HepG2 (cell line): ENCODE data around the gene SUPT4H1. TPM values are rescaled to one million over a fixed set of nuclear protein-coding genes. Genes with fewer than 3 reads are reported as not detected.

ENCODE experiments used
- BRCA1 ChIP-seq: sonication (generic); formaldehyde crosslinking; IDR thresholded peaks from 2 replicates; pipeline ENCODE4 v1.4.0; 2020; ENCODE audit warnings: missing genetic modification reagents
- FOXO1 ChIP-seq: sonication (generic); formaldehyde crosslinking; IDR thresholded peaks from 2 replicates; pipeline ENCODE4 v1.4.0; 2020; ENCODE audit warnings: missing genetic modification reagents
- GATAD1 ChIP-seq: IDR thresholded peaks from 2 replicates; pipeline ENCODE4 v1.6.1; 2016; ENCODE audit warnings: missing genetic modification reagents, missing compliant biosample characterization
- HNRNPK ChIP-seq: fragments of 200-400 bp; formaldehyde crosslinking; IDR thresholded peaks from 2 replicates; pipeline ENCODE4 v1.6.1; 2018; ENCODE audit warnings: low read length, low read depth, moderate library complexity, mild to moderate bottlenecking; ENCODE audit not compliant: poor library complexity, severe bottlenecking
- PBX3 ChIP-seq: sonication (generic); formaldehyde crosslinking; IDR thresholded peaks from 2 replicates; pipeline ENCODE4 v1.8.1; 2023; ENCODE audit warnings: missing genetic modification reagents, inconsistent platforms, borderline replicate concordance
- PRDM10 ChIP-seq: sonication (generic); formaldehyde crosslinking; IDR thresholded peaks from 2 replicates; pipeline ENCODE4 v1.4.0; 2020; ENCODE audit warnings: low read depth, missing genetic modification reagents
- SMAD3 ChIP-seq: sonication (generic); formaldehyde crosslinking; IDR thresholded peaks from 2 replicates; pipeline ENCODE4 v1.4.0; 2020; ENCODE audit warnings: missing genetic modification reagents
- ZNF512B ChIP-seq: sonication (generic); formaldehyde crosslinking; IDR thresholded peaks from 2 replicates; pipeline ENCODE4 v1.5.1; 2020; ENCODE audit warnings: missing genetic modification reagents, mild to moderate bottlenecking, borderline replicate concordance
- ZNF704 ChIP-seq: sonication (generic); formaldehyde crosslinking; IDR thresholded peaks from 2 replicates; pipeline ENCODE4 v1.8.1; 2023; ENCODE audit warnings: mild to moderate bottlenecking, inconsistent platforms, moderate library complexity, missing genetic modification reagents, borderline replicate concordance
- polyA plus RNA-seq, 8 experiments: library from polyadenylated mRNA; depleted of rRNA in 3 of 8; stranded (reverse) in 7 of 8; unstranded in 1 of 8; fragments of >200 nt; fragmentation: Illumina TruSeq in 4 of 8; extraction: Trizol in 4 of 8; gene quantifications; 2 replicates each; pipeline versions ENCODE4 v1.2.1 to v1.2.3, GENCODE V29; 2011 to 2016; ENCODE audit warnings: low read depth in 4 of 8, missing spikeins in 1 of 8, mixed read lengths in 1 of 8; ENCODE audit not compliant: insufficient read depth in 1 of 8
- total RNA-seq, 5 experiments: library from RNA; depleted of rRNA; stranded (reverse); fragments of >200 nt; fragmentation: Illumina TruSeq; extraction: Trizol; gene quantifications; 2 replicates each; pipeline ENCODE4 v1.2.3, GENCODE V29; 2016; ENCODE audit warnings: low read depth in 1 of 5
- TF ChIP-seq, protein P1 (sequence below): sonication (generic); formaldehyde crosslinking; IDR thresholded peaks from 2 replicates; pipeline ENCODE4 v1.5.0; 2020; ENCODE audit warnings: missing genetic modification reagents
- TF ChIP-seq, protein P2 (sequence below): sonication (generic); formaldehyde crosslinking; IDR thresholded peaks from 2 replicates; pipeline ENCODE4 v1.8.1; 2022; ENCODE audit warnings: low read depth, mild to moderate bottlenecking, missing genetic modification reagents
- TF ChIP-seq, protein P3 (sequence below): sonication (generic); formaldehyde crosslinking; IDR thresholded peaks from 2 replicates; pipeline ENCODE4 v1.8.0; 2022; ENCODE audit warnings: missing genetic modification reagents, mild to moderate bottlenecking, borderline replicate concordance

Gene SUPT4H1
- total and polyA plus RNA-seq, 2 of the 13 experiments (the other 11 are each of a cell fraction or from before 2014, with no cell fraction given), result 155 to 244 TPM

DNA sequence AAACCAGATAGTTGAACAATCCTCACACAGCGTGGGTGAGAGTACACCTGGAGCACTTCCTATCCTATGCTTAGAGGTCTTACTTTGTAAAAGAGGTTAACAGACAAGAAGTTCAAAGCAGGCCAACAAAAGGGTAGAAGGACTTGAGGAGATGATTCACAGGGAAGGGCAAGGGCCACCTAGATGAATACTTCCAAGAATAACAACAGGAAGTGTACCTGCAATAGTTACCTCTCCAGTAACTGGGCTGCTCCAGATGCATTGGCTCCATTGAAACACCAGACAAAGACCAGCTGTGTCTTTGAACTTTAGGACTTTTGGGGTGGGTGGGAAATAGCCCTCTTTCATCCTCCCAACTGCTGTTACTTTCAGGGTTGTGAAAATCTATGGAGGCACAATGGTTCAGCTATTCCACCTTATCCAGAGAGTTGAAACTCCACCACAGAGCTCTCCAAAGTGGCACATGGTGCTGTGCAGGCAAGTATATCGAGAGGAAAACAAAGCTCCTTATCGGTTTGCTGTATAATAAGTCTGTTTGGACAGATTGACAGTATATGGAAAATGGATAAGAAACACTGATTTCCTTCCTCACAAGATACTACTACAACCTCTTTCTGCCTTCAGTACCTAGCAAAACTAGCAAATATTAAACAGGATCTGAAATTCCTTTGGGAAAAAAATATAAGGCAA is 42.7 kb upstream of the SUPT4H1 start (continued):
- TF ChIP-seq HNRNPK (no peak), BRCA1 (CRISPR knock-in tag) (no peak), SMAD3 (CRISPR knock-in tag) (0 out of 2 replicates have a peak, but pooled peaks have one; percentile 31), PBX3 (CRISPR knock-in tag) (no peak), PRDM10 (CRISPR knock-in tag) (peak; percentile 84; the same call in 1 of the 2 replicates), ZNF704 (CRISPR knock-in tag) (peak; percentile 59; the same call in 1 of the 2 replicates), ZNF512B (CRISPR knock-in tag) (no peak), FOXO1 (CRISPR knock-in tag) (peak; percentile 78), GATAD1 (CRISPR knock-in tag) (peak; percentile 49; the same call in 1 of the 2 replicates)
- TF ChIP-seq, protein P1, sequence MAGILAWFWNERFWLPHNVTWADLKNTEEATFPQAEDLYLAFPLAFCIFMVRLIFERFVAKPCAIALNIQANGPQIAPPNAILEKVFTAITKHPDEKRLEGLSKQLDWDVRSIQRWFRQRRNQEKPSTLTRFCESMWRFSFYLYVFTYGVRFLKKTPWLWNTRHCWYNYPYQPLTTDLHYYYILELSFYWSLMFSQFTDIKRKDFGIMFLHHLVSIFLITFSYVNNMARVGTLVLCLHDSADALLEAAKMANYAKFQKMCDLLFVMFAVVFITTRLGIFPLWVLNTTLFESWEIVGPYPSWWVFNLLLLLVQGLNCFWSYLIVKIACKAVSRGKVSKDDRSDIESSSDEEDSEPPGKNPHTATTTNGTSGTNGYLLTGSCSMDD, result no peak
- TF ChIP-seq, protein P2, sequence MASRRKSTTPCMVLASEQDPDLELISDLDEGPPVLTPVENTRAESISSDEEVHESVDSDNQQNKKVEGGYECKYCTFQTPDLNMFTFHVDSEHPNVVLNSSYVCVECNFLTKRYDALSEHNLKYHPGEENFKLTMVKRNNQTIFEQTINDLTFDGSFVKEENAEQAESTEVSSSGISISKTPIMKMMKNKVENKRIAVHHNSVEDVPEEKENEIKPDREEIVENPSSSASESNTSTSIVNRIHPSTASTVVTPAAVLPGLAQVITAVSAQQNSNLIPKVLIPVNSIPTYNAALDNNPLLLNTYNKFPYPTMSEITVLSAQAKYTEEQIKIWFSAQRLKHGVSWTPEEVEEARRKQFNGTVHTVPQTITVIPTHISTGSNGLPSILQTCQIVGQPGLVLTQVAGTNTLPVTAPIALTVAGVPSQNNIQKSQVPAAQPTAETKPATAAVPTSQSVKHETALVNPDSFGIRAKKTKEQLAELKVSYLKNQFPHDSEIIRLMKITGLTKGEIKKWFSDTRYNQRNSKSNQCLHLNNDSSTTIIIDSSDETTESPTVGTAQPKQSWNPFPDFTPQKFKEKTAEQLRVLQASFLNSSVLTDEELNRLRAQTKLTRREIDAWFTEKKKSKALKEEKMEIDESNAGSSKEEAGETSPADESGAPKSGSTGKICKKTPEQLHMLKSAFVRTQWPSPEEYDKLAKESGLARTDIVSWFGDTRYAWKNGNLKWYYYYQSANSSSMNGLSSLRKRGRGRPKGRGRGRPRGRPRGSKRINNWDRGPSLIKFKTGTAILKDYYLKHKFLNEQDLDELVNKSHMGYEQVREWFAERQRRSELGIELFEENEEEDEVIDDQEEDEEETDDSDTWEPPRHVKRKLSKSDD (CRISPR knock-in tag), result no peak
- TF ChIP-seq, protein P3, sequence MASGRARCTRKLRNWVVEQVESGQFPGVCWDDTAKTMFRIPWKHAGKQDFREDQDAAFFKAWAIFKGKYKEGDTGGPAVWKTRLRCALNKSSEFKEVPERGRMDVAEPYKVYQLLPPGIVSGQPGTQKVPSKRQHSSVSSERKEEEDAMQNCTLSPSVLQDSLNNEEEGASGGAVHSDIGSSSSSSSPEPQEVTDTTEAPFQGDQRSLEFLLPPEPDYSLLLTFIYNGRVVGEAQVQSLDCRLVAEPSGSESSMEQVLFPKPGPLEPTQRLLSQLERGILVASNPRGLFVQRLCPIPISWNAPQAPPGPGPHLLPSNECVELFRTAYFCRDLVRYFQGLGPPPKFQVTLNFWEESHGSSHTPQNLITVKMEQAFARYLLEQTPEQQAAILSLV (CRISPR knock-in tag), result no peak
